Ovary (tissue), 3 donors: ENCODE results near the gene G3BP1.

Experiments
- CTCF ChIP-seq, 3 donors: fragments of 450-650 bp in 2 of 3; fragments of 200-600 bp in 1 of 3; IDR thresholded peaks; one replicate each; pipeline versions ENCODE4 v1.5.1 to v1.8.0; 2016 to 2022; ENCODE audit warnings: antibody characterized with exemption in 3 of 3, mild to moderate bottlenecking in 1 of 3
- EP300 ChIP-seq: sonication (generic); formaldehyde crosslinking; IDR thresholded peaks from one replicate; pipeline ENCODE4 v1.6.1; 2017; ENCODE audit warnings: antibody characterized with exemption
- donor health status: DM: no; HTN: no; CAD: no.

- TF ChIP-seq CTCF (IDR thresholded peaks at IDR 0.05) (no peak), EP300 (no peak)
These were observed 26.9 kb downstream of the G3BP1 start for GRCh38 chr5:151798674-151799073.
